KMS-11 (cell line): Measurements from ENCODE around the gene PGR.

Experiments used
- H2AFZ ChIP-seq: fragments of 200-600 bp; sonication (generic); 2 replicates; pipeline ENCODE4 v1.6.1; 2016; ENCODE audit warnings: antibody characterized with exemption, mixed run types, low read depth
- H3K27ac ChIP-seq: fragments of 200-600 bp; sonication (generic); 2 replicates; pipeline ENCODE4 v1.6.1; 2016; ENCODE audit warnings: mild to moderate bottlenecking, mixed run types
- H3K27me3 ChIP-seq: fragments of 200-600 bp; sonication (generic); 2 replicates; pipeline ENCODE4 v1.6.1; 2017; ENCODE audit warnings: mild to moderate bottlenecking, low read depth, mixed run types, moderate library complexity; ENCODE audit not compliant: insufficient read depth
- H3K36me3 ChIP-seq: fragments of 200-600 bp; sonication (generic); 2 replicates; pipeline ENCODE4 v1.6.1; 2017; ENCODE audit warnings: mild to moderate bottlenecking, mixed run types; ENCODE audit not compliant: insufficient read depth
- H3K4me1 ChIP-seq: fragments of 200-600 bp; sonication (generic); 2 replicates; pipeline ENCODE4 v1.6.1; 2016; ENCODE audit warnings: mild to moderate bottlenecking, low read depth, mixed run types; ENCODE audit not compliant: poor library complexity, severe bottlenecking
- H3K4me2 ChIP-seq: fragments of 200-600 bp; sonication (generic); 2 replicates; pipeline ENCODE4 v1.7.0; 2016; ENCODE audit warnings: mild to moderate bottlenecking, mixed run types
- H3K4me3 ChIP-seq: fragments of 200-600 bp; sonication (generic); IDR thresholded peaks from 2 replicates; pipeline ENCODE4 v1.6.1; 2017; ENCODE audit warnings: low read depth, low read length, mixed read lengths; ENCODE audit not compliant: insufficient read depth
- H3K79me2 ChIP-seq: fragments of 200-600 bp; sonication (generic); 2 replicates; pipeline ENCODE4 v1.6.1; 2016; ENCODE audit warnings: low read depth, mixed run types; ENCODE audit not compliant: insufficient read depth
- H3K9ac ChIP-seq: fragments of 200-600 bp; sonication (generic); 2 replicates; pipeline ENCODE4 v1.6.1; 2016; ENCODE audit warnings: mild to moderate bottlenecking, mixed run types
- H4K20me1 ChIP-seq: fragments of 200-600 bp; sonication (generic); 2 replicates; pipeline ENCODE4 v1.6.1; 2016; ENCODE audit warnings: mild to moderate bottlenecking, mixed run types; ENCODE audit not compliant: insufficient read depth
- TF ChIP-seq, protein P1 (sequence below): fragments of 200-600 bp; sonication (generic); conservative IDR thresholded peaks from 2 replicates; pipeline ENCODE4 v1.6.1; 2017; ENCODE audit warnings: low read depth, mild to moderate bottlenecking, antibody characterized with exemption, low read length, moderate library complexity, mixed read lengths

The PGR gene

DNA sequence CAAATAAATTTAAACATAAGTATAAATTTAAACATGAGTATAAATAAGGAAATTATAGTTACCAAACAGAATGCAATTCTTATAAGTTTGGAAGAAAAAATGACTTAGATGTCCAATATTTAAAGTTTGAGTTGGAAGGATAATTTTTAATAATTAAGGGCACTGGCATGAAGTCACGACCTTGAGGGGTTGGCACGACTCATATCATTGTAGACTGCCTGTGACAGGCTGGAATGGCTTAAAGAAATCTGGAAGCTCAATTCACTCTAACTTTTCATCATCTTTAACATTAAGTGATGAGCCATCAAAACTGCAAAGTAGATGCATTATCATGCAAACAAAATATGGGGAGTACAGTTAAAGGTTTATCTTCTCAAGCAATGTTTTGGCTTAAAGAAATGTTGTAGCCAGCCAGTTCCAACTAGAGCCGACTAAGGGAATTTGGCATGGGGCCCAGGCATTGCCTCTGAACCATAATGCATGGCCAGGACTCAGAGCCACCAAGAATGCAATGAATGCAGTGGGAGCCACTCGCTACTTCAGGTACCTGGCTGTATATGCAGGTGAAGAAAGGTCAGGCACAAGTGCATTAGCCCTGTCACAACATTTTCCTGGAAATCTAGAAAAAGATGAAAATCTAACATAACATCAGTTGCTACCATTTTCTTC, 33.4 kb downstream of the PGR start:
- TF ChIP-seq, protein P1, sequence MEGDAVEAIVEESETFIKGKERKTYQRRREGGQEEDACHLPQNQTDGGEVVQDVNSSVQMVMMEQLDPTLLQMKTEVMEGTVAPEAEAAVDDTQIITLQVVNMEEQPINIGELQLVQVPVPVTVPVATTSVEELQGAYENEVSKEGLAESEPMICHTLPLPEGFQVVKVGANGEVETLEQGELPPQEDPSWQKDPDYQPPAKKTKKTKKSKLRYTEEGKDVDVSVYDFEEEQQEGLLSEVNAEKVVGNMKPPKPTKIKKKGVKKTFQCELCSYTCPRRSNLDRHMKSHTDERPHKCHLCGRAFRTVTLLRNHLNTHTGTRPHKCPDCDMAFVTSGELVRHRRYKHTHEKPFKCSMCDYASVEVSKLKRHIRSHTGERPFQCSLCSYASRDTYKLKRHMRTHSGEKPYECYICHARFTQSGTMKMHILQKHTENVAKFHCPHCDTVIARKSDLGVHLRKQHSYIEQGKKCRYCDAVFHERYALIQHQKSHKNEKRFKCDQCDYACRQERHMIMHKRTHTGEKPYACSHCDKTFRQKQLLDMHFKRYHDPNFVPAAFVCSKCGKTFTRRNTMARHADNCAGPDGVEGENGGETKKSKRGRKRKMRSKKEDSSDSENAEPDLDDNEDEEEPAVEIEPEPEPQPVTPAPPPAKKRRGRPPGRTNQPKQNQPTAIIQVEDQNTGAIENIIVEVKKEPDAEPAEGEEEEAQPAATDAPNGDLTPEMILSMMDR: no peak
- Histone ChIP-seq H3K4me1 (no peaks in the 10 kb centered on the region), H3K4me3 (no peak overlapping the region), H3K36me3 (no peaks in the 10 kb centered on the region), H3K4me2 (no peak overlapping the region), H3K27ac (no peak overlapping the region), H2AFZ (no peak overlapping the region), H3K27me3 (no peaks in the 10 kb centered on the region), H3K79me2 (no peaks in the 10 kb centered on the region), H4K20me1 (no peaks in the 10 kb centered on the region), H3K9ac (no peak overlapping the region)

DNA sequence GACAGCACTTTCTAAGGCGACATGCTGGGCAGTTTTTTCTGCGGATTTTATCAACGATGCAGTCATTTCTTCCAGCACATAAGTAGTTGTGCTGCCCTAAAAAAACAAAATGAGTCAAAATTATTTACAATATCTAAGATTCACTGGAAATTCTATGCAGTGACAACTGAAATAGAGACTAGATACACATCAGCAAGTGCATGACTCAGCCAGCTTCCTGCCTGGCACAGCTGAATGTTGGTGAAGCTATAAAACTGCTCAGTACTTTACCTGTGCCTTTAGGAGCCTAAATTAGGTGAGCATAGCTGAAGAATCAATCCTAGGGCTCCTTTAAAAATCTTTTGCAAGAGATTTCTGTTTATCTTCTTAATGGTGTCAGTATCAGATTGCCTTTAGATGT, 37.8 kb downstream of the PGR start:
- Histone ChIP-seq H3K27ac (no peak overlapping the region), H4K20me1 (no peaks in the 10 kb centered on the region), H3K9ac (no peak overlapping the region), H2AFZ (no peak overlapping the region), H3K79me2 (no peaks in the 10 kb centered on the region), H3K36me3 (no peaks in the 10 kb centered on the region), H3K4me1 (no peaks in the 10 kb centered on the region), H3K27me3 (no peaks in the 10 kb centered on the region), H3K4me2 (no peak overlapping the region), H3K4me3 (no peak overlapping the region)
- TF ChIP-seq, protein P1: no peak

DNA sequence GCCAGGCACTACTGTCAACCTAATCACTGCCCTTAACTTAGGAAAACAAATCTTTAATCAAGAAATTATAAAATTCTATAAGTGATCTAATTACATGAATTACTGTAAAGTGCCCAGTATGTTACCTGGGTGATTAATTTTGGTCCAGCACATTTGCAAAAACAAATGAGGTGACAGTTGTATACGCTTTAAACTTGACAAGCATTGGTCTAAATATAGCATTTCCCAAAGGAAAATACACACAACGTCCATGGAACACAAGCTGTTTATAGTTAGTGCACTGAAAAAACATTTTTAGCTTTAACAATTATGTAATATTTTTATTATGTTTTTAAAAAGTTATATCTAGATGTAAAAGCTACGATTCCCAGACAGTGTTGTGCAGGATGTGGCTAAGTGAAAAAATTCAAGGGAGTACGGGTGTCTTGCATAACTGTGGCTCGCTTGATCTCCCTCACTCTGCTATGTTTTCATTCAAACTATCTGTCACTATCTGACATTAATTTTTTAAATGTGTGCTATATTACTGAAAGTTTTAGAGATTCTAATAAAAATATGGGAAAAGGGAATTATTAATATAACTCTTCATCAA, 38.8 kb downstream of the PGR start:
- Histone ChIP-seq H3K9ac (no peak overlapping the region), H3K27me3 (no peaks in the 10 kb centered on the region), H3K4me3 (no peak overlapping the region), H3K36me3 (no peaks in the 10 kb centered on the region), H2AFZ (no peak overlapping the region), H3K79me2 (no peaks in the 10 kb centered on the region), H3K4me1 (no peaks in the 10 kb centered on the region), H4K20me1 (no peaks in the 10 kb centered on the region), H3K27ac (no peak overlapping the region), H3K4me2 (no peak overlapping the region)
- TF ChIP-seq, protein P1: no peak

DNA sequence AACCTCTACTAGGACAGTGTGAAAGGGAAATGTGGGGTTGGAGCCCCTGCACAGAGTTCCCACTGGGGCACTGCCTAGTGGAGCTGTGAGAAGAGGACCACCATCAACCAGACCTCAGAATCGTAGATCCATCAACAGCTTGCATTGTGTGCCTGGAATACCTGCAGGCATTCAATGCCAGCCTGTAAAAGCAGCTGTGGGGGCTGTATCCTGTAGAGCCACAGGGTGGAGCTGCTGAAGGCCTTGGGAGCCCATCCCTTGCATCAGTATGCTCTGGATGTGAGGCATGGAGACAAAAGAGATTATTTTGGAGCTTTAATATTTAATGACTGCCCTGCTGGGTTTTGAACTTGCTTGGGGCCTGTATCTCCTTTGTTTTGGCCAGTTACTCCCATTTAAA, 46.3 kb downstream of the PGR start:
- TF ChIP-seq, protein P1: no peak
- H3K4me1 ChIP-seq: no peaks in the 10 kb centered on the region

More for the DNA sequence above, 46.3 kb downstream of the PGR start:
- Histone ChIP-seq H2AFZ (no peak overlapping the region), H4K20me1 (no peaks in the 10 kb centered on the region), H3K27ac (no peak overlapping the region), H3K36me3 (no peaks in the 10 kb centered on the region), H3K9ac (no peak overlapping the region), H3K79me2 (no peaks in the 10 kb centered on the region), H3K4me3 (no peak overlapping the region), H3K4me2 (no peak overlapping the region), H3K27me3 (no peaks in the 10 kb centered on the region)
